OCI-LY1 (cell line): ENCODE data around the gene ATP11A.

Source experiments
- CTCF ChIP-seq: fragments of 200-600 bp; sonication (generic), shearing (Covaris generic); IDR thresholded peaks from 2 replicates; pipeline ENCODE4 v1.5.1; 2017; ENCODE audit warnings: mild to moderate bottlenecking, antibody characterized with exemption, low read length, moderate library complexity, mixed read lengths
- EZH2 ChIP-seq: fragments of 200-600 bp; sonication (generic), shearing (Covaris generic); IDR thresholded peaks from 2 replicates; pipeline ENCODE4 v1.8.0; 2017; ENCODE audit warnings: borderline replicate concordance, mixed run types, mild to moderate bottlenecking, antibody characterized with exemption, low read length, moderate library complexity, mixed read lengths

- no peak for TF ChIP-seq CTCF
- TF ChIP-seq EZH2 = no peak
These were observed 217.4 kb downstream of the ATP11A start for GRCh38 chr13:112907286-112907685.
